Type B pancreatic cell (in vitro differentiated cells): ENCODE data around the gene ART5. TPM values are rescaled to one million over a fixed set of nuclear protein-coding genes. Genes with fewer than 3 reads are reported as not detected.
"Not testable (repeated sequence)": the region's sequence is repeated elsewhere in the genome, so short reads cannot be mapped to it uniquely, and the experiment has no call there.

Source experiments
- DNase-seq: peaks from one replicate; pipeline ENCODE4 v3.0.0; 2021; ENCODE audit warnings: mixed read lengths; ENCODE audit not compliant: unreplicated experiment; ENCODE audit errors: extremely low spot score
- H3K27ac Mint-ChIP-seq: 2 replicates; pipeline ENCODE4 v1.8.0; 2021; ENCODE audit warnings: mild to moderate bottlenecking, mixed read lengths
- H3K27me3 Mint-ChIP-seq: 2 replicates; pipeline ENCODE4 v1.8.0; 2021; ENCODE audit warnings: mixed read lengths
- H3K36me3 Mint-ChIP-seq: 2 replicates; pipeline ENCODE4 v1.8.0; 2021; ENCODE audit warnings: mixed read lengths
- H3K4me1 Mint-ChIP-seq: one replicate; pipeline ENCODE4 v1.8.0; 2021; ENCODE audit warnings: mixed read lengths; ENCODE audit not compliant: unreplicated experiment
- H3K4me3 Mint-ChIP-seq: 2 replicates; pipeline ENCODE4 v1.8.0; 2021; ENCODE audit warnings: mild to moderate bottlenecking, mixed read lengths
- H3K9me3 Mint-ChIP-seq: 2 replicates; pipeline ENCODE4 v1.8.0; 2021; ENCODE audit warnings: mixed read lengths
- CTCF ChIP-seq: fragments of 200-600 bp; sonication (generic); conservative IDR thresholded peaks from 2 replicates; pipeline ENCODE4 v1.5.0; 2021; ENCODE audit warnings: antibody characterized with exemption, mild to moderate bottlenecking
- total RNA-seq: library from RNA; stranded (reverse); gene quantifications from 2 replicates; pipeline ENCODE4 v1.2.1, GENCODE V29; 2021; ENCODE audit warnings: low replicate concordance

ART5 gene
- total RNA-seq, 1 donor from 2014 or later = 3.8 TPM

- H3K27me3 Mint-ChIP-seq = peaks cover 6% of the 10 kb centered on the region
- no peaks in the 10 kb centered on the region for H3K9me3 Mint-ChIP-seq
- DNase-seq = no peak
- peaks cover 3% of the 10 kb centered on the region for H3K4me1 Mint-ChIP-seq
- H3K36me3 Mint-ChIP-seq = no peaks in the 10 kb centered on the region
- no peak overlapping the region for H3K27ac Mint-ChIP-seq
- TF ChIP-seq CTCF = peak; percentile 93
- no peak overlapping the region for H3K4me3 Mint-ChIP-seq
These were observed 32.2 kb downstream of the ART5 start for GRCh38 chr11:3609416-3610265.

- Mint-ChIP-seq H3K27ac (no peak overlapping the region), H3K4me1 (peaks cover 7% of the 10 kb centered on the region)
- DNase-seq = no peak
These were observed 36.0 kb downstream of the ART5 start for GRCh38 chr11:3605771-3606203.

GRCh38 chr11:3605283-3605662 is 36.5 kb downstream of the ART5 start:
- Mint-ChIP-seq H3K27ac (peak overlapping the region; percentile 20), H3K4me1 (peaks cover 7% of the 10 kb centered on the region), H3K9me3 (no peaks in the 10 kb centered on the region), H3K4me3 (no peak overlapping the region), H3K36me3 (no peaks in the 10 kb centered on the region), H3K27me3 (peaks cover 4% of the 10 kb centered on the region)
- DNase-seq = no peak
- no peak for TF ChIP-seq CTCF

More at GRCh38 chr11:3605771-3606203, 36.0 kb downstream of the ART5 start:
- Mint-ChIP-seq H3K36me3 (no peaks in the 10 kb centered on the region), H3K9me3 (no peaks in the 10 kb centered on the region), H3K27me3 (peaks cover 4% of the 10 kb centered on the region), H3K4me3 (no peak overlapping the region)
- TF ChIP-seq CTCF = no peak

GRCh38 chr11:3604167-3604566 is 37.6 kb downstream of the ART5 start:
- no peak overlapping the region for H3K4me3 Mint-ChIP-seq
- peaks cover 7% of the 10 kb centered on the region for H3K4me1 Mint-ChIP-seq
- H3K9me3 Mint-ChIP-seq = no peaks in the 10 kb centered on the region
- no peak for DNase-seq
- TF ChIP-seq CTCF = no peak
- no peaks in the 10 kb centered on the region for H3K36me3 Mint-ChIP-seq
- H3K27ac Mint-ChIP-seq = no peak overlapping the region
- peaks cover 4% of the 10 kb centered on the region for H3K27me3 Mint-ChIP-seq

GRCh38 chr11:3600201-3600600 is 41.6 kb downstream of the ART5 start:
- not testable (repeated sequence) for H3K36me3 Mint-ChIP-seq, H3K27ac Mint-ChIP-seq, H3K27me3 Mint-ChIP-seq, H3K4me1 Mint-ChIP-seq, H3K4me3 Mint-ChIP-seq, H3K9me3 Mint-ChIP-seq, DNase-seq

- H3K9me3 Mint-ChIP-seq, H3K36me3 Mint-ChIP-seq, H3K4me3 Mint-ChIP-seq, H3K27ac Mint-ChIP-seq, DNase-seq, H3K4me1 Mint-ChIP-seq, H3K27me3 Mint-ChIP-seq: not testable (repeated sequence)
These were observed 44.0 kb downstream of the ART5 start for GRCh38 chr11:3597743-3598142.

- not testable (repeated sequence) for H3K27ac Mint-ChIP-seq, H3K9me3 Mint-ChIP-seq, H3K4me3 Mint-ChIP-seq, H3K36me3 Mint-ChIP-seq, DNase-seq, H3K4me1 Mint-ChIP-seq
- peaks cover 21% of the 10 kb centered on the region for H3K27me3 Mint-ChIP-seq
These were observed 50.5 kb downstream of the ART5 start for GRCh38 chr11:3591326-3591725.

- H3K9me3 Mint-ChIP-seq, H3K36me3 Mint-ChIP-seq, H3K27ac Mint-ChIP-seq, H3K4me3 Mint-ChIP-seq, DNase-seq, H3K4me1 Mint-ChIP-seq: not testable (repeated sequence)
- peaks cover 22% of the 10 kb centered on the region for H3K27me3 Mint-ChIP-seq
These were observed 51.6 kb downstream of the ART5 start for GRCh38 chr11:3590193-3590592.

GRCh38 chr11:3588776-3589175 is 53.0 kb downstream of the ART5 start:
- H3K36me3 Mint-ChIP-seq, H3K9me3 Mint-ChIP-seq, DNase-seq, H3K4me3 Mint-ChIP-seq, H3K27ac Mint-ChIP-seq, H3K4me1 Mint-ChIP-seq: not testable (repeated sequence)
- peaks cover 24% of the 10 kb centered on the region for H3K27me3 Mint-ChIP-seq
